ENCODE measurements around the gene USP6NL.
A peak's percentile ranks its signal among the peaks of the same experiment; 100 is the strongest.
"Not testable (repeated sequence)": the region's sequence is repeated elsewhere in the genome, so short reads cannot be mapped to it uniquely, and the experiment has no call there.

The USP6NL gene

DNA sequence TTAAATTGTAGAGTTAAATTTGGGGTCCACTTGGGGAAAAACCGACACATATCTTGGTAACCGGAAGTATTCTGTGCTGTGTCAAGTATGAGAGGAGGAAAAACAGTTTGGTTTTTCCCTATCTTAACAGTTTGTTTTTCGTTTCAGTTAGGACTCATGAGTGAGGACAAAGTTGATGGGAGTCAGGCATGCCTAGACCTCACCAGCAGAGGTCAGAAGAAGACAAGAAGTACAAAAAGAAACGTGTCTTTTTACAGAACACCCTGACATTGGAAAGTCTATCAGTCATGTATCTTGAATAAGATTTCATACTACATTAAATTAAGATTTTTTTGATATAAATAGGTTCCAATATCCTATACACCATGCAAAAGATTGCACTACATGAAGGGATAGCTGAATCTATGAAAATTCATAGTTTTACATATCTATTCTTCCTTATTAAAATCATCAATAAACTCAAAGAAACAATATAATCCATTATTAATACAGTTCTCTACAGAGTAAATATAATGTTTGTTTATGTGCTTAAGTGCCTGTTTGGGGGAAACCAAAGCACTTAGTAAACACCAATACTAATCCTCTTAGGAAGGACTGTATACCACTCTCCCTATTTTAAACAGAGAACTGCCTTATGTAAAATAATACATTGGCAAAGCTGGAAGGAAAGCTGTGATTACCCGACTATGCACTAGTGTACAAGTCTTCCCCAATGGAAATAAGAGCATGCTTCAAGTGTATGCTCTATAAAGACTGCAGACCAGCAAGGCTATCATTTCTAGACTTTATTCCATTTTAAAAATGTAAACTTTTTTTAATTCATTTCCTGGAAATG, 95.6 kb downstream of the USP6NL start:
- DNase-seq (ENCODE audit: low read depth): peak; percentile 38

DNA sequence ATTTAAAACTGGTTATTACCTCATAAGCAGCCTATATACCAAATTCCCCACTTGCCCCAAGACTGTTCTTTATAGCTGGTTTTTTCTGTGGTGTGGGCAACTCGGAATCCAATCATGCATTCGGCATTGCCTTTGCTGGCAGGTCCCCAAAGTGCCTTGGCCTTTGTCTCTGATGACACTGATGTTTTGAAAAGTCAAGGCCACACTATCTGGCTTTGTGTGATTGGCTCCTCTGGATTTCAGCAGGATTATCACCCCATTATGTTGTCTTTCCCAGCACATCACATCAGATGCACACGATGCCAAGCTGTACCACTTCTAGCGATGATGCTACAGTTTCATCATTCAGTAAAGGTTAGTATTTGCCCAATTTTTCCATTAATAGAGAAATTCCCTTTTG, 97.7 kb downstream of the USP6NL start:
- DNase-seq (ENCODE audit: low read depth): no peak

GRCh38 chr10:11512596-11512995, 98.9 kb downstream of the USP6NL start:
- DNase-seq (ENCODE audit: low read depth): no peak

DNA sequence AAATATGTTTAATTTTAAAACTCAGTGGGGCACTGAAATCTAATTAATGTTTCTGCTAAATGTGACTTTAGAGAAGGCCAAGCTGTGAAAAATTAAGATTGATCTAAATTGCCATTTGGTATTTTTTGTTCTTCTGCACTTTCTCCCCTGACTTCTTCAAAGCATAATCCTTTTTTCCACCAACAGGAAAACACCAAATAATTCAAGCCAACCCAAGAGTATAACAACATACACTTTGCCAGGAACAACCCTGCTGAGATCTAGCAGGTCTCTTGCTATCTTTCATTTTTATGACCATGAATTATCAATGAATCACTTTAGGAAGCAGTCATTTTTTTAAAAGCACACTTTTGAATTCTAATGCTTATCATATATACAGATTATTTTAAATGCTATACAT, 100.1 kb downstream of the USP6NL start:
- DNase-seq (ENCODE audit: low read depth): no peak

DNA sequence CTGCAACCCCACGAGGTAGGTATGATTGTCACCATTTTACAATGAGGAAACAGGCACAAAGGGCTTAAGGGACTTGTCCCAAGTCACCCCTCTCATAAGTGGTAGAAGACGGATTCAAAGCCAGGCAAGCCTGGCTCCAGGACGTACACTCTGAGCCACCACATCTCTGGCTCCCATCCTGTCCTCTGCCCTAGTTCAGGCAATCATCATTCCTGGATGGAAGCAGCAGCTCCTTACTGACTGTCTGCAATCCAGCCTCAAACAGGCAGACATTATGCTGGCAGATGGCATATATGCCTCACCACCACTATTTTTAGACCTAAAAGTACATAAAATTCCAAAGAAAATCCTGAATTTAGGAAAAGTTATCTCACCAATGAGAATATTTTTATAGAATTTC, 100.7 kb downstream of the USP6NL start:
- no peak for DNase-seq (ENCODE audit: low read depth)

- no peak for DNase-seq (ENCODE audit: low read depth)
Observed at GRCh38 chr10:11510281-11510680, 101.2 kb downstream of the USP6NL start.

DNA sequence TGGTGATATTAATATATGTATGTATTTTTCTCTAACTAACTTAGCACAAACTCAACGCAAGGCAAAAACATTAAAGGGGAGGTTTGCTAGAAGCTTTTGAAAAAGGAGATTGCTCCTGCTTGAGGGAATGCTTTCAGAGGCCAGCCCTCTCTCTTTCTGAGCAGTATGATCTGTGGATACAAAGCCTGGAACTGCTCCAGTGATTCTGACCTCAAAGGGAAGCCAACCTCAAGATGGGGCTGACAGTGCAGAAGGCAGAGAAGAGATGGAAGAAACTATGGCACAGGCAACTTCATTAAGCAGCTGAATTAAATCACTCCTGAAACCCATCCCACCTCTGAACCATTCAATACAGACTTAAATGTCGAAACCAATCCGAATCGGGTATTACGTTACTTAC, 102.4 kb downstream of the USP6NL start:
- DNase-seq (ENCODE audit: low read depth): no peak

GRCh38 chr10:11506247-11506789, 105.1 kb downstream of the USP6NL start:
- no peak for DNase-seq (ENCODE audit: low read depth)

- DNase-seq (ENCODE audit: low read depth): no peak
Observed at GRCh38 chr10:11505639-11506038, 105.8 kb downstream of the USP6NL start.

DNA sequence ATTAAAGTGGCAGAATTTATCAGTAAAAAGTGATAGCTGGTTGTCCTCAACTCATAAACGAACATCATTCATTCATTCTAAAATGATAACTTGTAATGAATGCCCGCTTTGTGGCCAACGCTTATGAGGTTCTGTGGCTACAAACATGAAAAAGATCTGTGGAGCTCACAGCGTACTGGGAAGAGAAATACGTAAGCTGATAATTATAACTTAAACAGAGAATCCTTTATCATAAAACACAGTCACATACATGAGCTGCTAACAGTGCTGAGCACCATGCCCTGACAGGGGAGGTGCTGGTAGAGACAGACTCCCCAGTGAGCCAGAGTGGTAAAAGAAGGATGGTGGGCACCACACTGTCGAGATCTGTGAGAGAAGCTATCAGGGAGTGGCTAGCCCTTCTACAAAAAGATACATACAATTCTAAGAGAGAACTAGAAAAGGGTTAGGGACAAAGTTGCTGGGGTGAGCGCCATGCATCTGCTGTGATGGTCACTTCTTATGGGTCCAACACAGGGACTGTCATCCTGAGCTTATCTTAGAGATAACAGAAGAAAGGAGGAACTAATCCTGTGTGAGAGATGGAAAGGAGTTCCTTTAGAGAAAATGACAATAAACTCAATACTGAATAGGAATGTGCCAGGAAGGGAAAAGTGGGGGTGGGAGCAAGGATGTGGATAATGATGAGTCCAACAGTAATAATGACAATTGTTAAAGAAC, 106.7 kb downstream of the USP6NL start:
- no peak for DNase-seq (ENCODE audit: low read depth)

DNA sequence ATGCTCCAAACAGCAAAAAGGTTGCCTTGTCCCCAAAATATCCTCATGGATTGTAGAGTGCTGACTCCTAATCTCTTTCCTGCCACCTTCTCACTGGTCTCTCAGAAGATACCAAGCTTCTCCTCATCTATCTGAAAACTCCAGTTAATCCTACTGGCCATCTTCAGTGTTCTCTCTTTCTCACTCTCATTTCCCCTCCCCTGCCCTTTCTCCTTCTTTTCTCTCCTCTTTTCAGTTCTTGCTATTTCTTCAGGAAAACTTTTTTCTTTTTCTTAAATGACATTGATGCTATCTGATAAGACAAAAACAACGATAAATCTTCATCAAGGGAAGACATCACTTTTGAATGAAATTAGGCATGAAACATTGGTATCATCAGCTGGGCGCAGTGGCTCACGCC, 109.8 kb downstream of the USP6NL start:
- no peak for DNase-seq (ENCODE audit: low read depth)

- no peak for DNase-seq (ENCODE audit: low read depth)
Observed at GRCh38 chr10:11499425-11500071, 111.9 kb downstream of the USP6NL start.

GRCh38 chr10:11498399-11498798, 113.1 kb downstream of the USP6NL start:
- no peak for DNase-seq (ENCODE audit: low read depth)

GRCh38 chr10:11494923-11495322, 116.5 kb downstream of the USP6NL start:
- DNase-seq (ENCODE audit: low read depth): not testable (repeated sequence)

DNA sequence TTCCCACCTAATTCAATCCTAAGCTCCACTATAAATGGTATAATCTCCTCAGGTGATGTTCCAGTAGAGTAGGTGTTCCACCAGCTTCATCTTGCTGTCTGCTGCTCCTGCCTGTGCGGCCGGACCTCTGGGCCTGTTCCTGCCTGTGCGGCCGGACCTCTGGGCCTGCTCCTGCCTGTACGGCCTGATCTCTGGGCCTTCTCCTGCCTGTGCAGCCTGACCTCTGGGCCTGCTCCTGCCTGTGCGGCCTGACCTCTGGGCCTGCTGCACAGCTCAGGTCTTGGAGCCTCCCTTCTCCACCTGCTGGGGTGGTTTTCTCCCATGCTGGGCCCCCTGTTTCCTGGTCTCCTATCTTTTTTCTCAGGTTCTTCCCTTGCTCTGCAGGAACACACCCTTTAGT, 117.8 kb downstream of the USP6NL start:
- DNase-seq (ENCODE audit: low read depth): no peak

DNA sequence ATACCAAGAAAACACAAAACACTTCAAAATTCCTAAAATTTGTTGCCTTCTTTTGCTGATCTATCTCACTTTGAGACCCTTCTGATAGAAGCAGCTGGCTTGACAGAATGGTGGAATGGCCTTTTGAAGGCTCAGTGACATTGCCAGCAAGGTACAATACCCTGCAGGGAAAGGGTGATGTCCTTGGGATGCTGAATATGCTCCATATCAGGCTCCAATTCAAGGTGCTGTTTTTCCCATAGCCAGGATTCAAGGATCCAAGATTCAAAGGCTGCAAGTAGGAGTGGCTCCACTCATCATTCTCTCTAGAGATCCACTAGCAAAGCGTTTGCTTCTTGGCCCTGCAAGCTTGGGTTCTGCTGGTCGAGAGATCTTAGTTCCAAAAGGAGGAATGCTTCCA, 120.4 kb downstream of the USP6NL start:
- no peak for DNase-seq (ENCODE audit: low read depth)

DNA sequence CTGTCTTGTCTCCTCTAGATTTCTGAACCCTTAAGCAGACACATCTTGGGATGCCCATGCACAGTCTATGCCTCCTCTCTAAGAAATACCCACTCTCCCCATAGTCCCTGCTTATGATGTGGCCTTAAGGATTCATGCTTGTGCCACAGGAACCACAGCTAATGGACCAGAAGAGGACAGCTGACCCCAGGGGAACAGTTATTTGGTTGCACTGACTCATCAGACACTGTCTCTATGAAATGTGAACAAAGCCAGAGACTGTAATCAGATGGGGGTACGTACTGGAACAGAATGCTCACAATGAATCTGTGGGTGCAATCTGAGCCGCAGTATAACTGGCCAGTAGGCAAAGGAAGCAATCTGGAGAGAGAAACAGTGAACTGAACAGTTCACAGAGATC, 121.9 kb downstream of the USP6NL start:
- DNase-seq (ENCODE audit: low read depth): no peak

DNA sequence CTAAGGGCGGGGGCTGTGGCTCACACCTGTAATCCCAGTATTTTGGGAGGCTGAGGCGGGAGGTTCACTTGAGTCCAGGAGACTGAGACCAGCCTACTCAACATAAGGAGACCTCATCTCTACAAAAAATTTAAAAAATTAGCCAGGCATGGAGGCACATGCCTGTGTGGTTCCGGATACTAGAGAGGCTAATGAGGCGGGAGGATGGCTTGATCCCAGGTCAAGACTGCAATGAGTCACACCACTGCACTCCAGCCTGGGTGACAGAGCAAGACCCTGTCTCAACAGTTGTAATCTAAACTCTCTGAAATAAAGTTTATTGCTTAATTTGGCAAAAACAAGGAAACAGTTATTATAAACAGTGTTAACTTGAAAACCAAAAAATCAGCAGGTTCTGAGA, 123.3 kb downstream of the USP6NL start:
- DNase-seq (ENCODE audit: low read depth): no peak

DNA sequence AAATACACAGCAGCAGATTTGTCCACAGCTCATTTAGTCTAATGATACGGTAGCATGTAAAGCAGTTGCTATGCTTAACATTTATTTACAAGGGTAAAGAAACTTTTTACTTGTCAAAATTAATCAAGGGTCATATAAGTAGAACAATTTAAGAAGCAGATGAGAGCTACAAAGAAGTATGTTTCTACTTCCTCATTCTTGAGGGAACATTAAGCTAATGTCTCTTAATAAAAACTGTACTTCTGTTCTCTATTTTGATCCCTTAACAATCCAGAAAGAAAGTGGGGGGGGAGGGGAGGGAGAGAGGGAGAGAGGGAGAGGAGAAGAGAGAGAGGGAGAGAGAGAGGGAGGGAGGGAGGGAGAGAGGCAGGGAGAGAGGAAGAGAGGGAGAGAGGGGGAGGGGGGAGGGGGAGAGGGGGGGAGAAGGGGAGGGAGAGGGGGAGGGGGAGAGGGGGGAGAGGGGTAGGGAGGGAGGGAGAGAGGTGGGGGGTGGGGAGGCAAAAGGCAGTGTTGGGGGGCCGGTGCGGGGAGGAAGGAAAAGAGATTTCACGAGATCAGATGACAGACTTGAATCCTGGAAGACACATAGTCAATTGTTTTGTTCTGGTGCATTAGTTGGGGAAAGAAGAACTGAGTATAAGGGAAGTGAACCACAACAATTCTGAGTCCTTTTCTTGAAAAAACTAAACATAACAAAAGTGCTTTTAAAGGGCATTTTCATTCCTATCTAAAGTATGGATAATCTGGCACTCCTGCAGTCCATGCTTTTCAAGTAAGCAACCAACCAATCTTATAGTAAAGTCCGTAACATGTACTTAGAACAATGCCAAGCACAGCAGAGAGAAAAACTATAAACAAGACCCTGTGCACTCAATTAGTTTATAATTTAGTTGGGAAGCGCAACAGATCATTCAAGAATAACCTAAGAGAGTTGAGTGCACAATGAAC, 128.0 kb downstream of the USP6NL start:
- no peak for DNase-seq (ENCODE audit: low read depth)

DNA sequence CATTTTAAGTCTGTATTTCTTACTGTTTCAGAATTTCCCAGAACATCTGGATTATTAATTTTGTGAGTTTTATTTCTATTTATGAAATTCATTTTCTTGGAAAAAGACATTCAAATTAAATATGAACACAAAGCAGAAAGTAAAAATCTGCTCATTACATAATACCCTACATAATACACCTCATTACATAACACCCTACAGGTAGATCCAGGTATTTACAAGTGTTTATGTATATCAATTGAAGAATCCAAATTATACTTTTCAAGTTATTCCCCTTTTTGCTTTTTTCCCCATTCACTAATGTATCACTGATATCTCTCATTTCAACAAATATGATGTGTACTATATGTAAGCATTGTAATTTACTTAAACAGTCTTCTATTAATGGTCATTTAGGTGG, 129.1 kb downstream of the USP6NL start:
- DNase-seq (ENCODE audit: low read depth): no peak

DNA sequence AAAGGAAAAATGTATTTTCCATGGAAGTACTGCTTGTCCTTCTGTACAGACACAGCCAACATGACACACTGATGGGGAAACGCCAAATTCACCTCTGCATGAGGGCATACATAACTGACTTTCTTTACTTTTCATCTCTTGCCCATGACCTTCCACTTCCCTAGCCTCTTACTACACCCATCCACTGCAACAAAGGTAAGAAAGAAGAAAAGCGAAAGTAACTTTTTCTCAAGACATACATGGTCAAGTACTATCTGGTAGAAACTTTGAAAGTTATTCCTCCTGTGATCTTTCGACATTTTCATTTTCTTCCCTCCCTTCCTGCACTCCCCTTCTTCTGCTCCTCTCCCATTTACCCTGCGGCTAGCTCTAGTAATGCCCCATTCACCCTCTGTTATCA, 130.8 kb downstream of the USP6NL start:
- DNase-seq (ENCODE audit: low read depth): no peak

GRCh38 chr10:11479300-11479699, 132.2 kb downstream of the USP6NL start:
- DNase-seq (ENCODE audit: low read depth): no peak

Data from stimulated activated CD4-positive, alpha-beta T cell treated with anti-CD3 and anti-CD28 coated beads, Interleukin-2, amount 100 ng/mL, for 4 hours (primary cell).